IPS-11a (cell line): ENCODE measurements around the gene SPRR1B.
"Not testable (repeated sequence)": the region's sequence is repeated elsewhere in the genome, so short reads cannot be mapped to it uniquely, and the experiment has no call there.

Experiments used
- H3K4me3 ChIP-seq: one replicate; pipeline ENCODE4 v1.5.1; 2013; ENCODE audit warnings: low read depth, low read length, control low read depth

Gene SPRR1B

DNA sequence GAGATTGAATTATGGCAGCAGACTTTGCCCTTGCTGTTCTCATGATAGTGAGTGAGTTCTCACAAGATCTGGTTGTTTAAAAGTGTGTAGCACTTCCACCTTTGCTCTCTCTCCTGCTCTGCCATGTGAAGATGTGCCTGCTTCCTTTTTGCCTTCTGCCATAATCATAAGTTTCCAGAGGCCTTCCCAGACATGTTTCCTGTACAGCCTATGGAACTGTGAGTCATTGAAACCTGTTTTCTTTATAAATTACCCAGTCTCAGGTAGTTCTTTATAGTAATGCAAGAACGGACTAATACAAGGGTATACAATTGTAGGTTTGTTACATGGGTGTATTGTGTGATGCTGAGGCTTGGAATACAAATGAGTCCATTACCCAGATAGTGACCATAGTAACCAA lies 4.2 kb downstream of the SPRR1B start:
- no peak overlapping the region for H3K4me3 ChIP-seq

GRCh38 chr1:153040950-153041631 lies 10.1 kb downstream of the SPRR1B start, which contains the start of gene SPRR2D:
Gene SPRR2D (minus strand): TSS chr1:153041120. CDS start chr1:153040346, 774 bp downstream.
- no peak within 1 kb of the TSS for H3K4me3 ChIP-seq

- H3K4me3 ChIP-seq = no peak overlapping the region
Observed at GRCh38 chr1:153049211-153049610, 18.2 kb downstream of the SPRR1B start.

DNA sequence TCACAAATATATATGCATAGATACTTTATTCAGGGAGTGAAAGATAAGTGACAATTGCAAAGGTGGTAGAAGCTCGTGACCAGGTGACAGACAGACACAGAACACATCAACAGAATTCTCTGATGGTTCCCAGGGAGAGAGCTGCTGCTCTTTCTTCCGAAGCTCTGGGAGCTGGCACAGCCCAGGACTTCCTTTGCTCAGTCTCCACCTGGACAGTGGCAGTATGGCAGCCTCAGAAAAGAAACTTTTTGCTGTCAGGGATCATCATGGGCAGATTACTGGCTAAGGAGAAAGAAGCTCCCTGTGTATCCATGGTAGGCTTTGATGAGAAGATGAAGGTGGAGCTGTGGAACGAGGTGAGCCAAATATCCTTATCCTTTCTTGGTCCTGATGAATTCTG lies 25.1 kb downstream of the SPRR1B start:
- H3K4me3 ChIP-seq = not testable (repeated sequence)

- H3K4me3 ChIP-seq = no peak within 1 kb of the TSS
Observed at GRCh38 chr1:153057375-153057774, 26.4 kb downstream of the SPRR1B start, which contains the start of gene SPRR2A. Gene SPRR2A (minus strand): TSS chr1:153057512. CDS start chr1:153056735, 777 bp downstream.

- no peak overlapping the region for H3K4me3 ChIP-seq
Observed at GRCh38 chr1:153058154-153058553, 27.2 kb downstream of the SPRR1B start.

- no peak overlapping the region for H3K4me3 ChIP-seq
Observed at GRCh38 chr1:153058826-153059784, 28.1 kb downstream of the SPRR1B start.

DNA sequence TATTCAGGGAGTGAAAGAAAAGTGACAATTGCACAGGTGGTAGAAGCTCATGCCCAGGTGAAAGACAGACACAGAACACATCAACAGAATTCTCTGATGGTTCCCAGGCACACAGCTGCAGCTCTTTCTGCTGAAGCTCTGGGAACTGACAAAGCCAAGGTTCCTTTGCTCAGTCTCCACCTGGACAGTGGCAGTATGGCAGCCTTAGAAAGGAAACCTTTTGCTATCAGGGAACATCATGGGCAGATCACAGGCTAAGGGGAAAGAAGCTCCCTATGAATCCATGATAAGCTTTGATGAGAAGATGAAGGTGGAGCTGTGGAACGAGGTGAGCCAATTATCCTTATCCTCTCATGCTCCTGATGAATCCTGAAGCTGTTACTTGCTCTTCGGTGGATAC lies 39.2 kb downstream of the SPRR1B start:
- H3K4me3 ChIP-seq = no peak overlapping the region

GRCh38 chr1:153071511-153071910 lies 40.5 kb downstream of the SPRR1B start, which contains the start of gene SPRR2B:
Gene SPRR2B (minus strand): TSS chr1:153071611. CDS start chr1:153070839, 772 bp downstream.
- no peak within 1 kb of the TSS for H3K4me3 ChIP-seq

DNA sequence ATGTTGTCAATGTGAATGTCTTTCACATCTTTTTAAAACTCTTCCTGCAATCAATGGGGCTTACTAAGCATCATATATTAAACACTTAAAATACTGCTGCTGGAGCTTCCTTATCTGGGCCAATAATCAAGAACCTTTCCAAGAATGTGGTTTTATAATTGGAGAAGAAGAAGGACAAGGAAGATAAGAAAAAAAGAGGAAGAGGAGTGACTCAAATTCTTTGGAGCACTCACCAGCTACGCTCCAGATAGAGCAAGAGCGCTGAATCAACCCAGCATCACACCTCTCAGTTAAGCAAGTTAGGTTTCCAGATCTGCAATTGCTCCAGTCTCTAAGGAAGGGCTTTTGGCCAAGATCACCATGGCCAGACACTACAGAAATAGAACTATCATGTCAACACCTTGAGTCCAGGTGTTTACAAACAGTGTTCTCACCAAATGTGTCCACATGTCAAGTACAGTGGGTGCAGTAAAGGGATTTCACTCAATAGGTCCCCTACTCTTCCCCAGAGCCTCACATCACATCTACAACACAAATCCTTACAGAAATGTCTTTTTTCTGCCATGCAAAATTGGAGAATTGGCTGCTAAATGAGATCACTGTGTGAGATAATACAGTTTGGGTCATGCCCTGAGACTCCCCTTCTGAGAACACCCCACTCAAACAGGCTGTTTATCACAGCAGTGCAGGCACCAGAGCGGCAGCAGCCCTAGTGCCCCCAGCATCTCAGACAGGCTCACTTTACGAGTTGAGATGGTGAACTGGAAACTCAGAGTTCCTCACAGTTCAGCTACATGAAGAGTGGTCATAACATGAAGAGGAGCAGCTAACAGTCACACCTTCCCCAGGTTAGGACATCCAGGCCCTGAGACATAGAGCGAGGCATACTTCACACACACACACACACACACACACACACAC lies 42.1 kb downstream of the SPRR1B start:
- H3K4me3 ChIP-seq = no peak overlapping the region

DNA sequence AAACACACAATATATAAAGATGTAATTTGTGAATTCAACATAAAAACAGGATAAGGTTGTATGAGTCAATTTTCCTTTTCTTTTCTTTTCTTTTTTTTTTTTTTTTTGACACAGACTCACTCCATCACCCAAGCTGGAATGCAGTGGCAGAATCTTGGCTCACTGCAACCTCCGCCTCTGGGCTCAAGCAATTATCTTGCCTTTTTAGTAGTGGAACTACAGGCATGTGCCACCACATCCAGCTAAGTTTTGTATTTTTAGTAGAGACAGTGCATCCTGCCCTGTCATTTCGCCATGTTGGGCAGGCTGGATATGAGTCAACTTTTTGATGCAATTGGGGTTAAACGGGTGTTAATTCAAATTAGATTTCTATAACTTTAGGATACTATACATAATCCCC lies 50.7 kb downstream of the SPRR1B start:
- H3K4me3 ChIP-seq = no peak overlapping the region
